Ovary (tissue), 9 donors: ENCODE data around the gene LPIN1. TPM values are rescaled to one million over a fixed set of nuclear protein-coding genes. Genes with fewer than 3 reads are reported as not detected.

ENCODE experiments used
- DNase-seq, 5 donors: peaks; one replicate each; pipeline ENCODE4 v3.0.0-alpha.2; 2019 to 2020
- H3K27ac ChIP-seq, 2 donors: fragments of 200-600 bp; one replicate each; pipeline versions ENCODE4 v1.5.1 to v1.8.0; 2019 to 2022
- H3K27me3 ChIP-seq: fragments of 200-600 bp; one replicate; pipeline ENCODE4 v1.8.0; 2022
- H3K36me3 ChIP-seq: fragments of 200-600 bp; sonication (generic); one replicate; pipeline ENCODE4 v1.5.1; 2019
- H3K4me1 ChIP-seq: one replicate; pipeline ENCODE4 v1.8.1; 2013; ENCODE audit warnings: mild to moderate bottlenecking, moderate library complexity; ENCODE audit not compliant: insufficient read depth
- H3K4me3 ChIP-seq: fragments of 200-600 bp; sonication (generic); one replicate; pipeline ENCODE4 v1.5.1; 2017
- H3K9me3 ChIP-seq, 2 donors: fragments of 200-600 bp in 1 of 2; sonication (generic) in 1 of 2; one replicate each; pipeline versions ENCODE4 v1.5.1 to v1.8.1; 2013 to 2019; ENCODE audit warnings: mild to moderate bottlenecking in 1 of 2, moderate library complexity in 1 of 2
- CTCF ChIP-seq, 3 donors: fragments of 450-650 bp in 2 of 3; fragments of 200-600 bp in 1 of 3; IDR thresholded peaks; one replicate each; pipeline versions ENCODE4 v1.5.1 to v1.8.0; 2016 to 2022; ENCODE audit warnings: antibody characterized with exemption in 3 of 3, mild to moderate bottlenecking in 1 of 3
- EP300 ChIP-seq: sonication (generic); formaldehyde crosslinking; IDR thresholded peaks from one replicate; pipeline ENCODE4 v1.6.1; 2017; ENCODE audit warnings: antibody characterized with exemption
- POLR2A ChIP-seq: fragments of 450-650 bp; IDR thresholded peaks from one replicate; pipeline ENCODE4 v1.6.1; 2017; ENCODE audit warnings: antibody characterized with exemption, mild to moderate bottlenecking, moderate library complexity
- WGBS, 3 donors: extraction: QIAGEN DNeasy Blood & Tissue Kit in 1 of 3; methylation state at CpG; one replicate each; pipeline versions ENCODE4 v1.1.5 to v1.1.7; 2013 to 2017; 5-methylcytosine and 5-hydroxymethylcytosine counted together
- intact Hi-C, 4 donors: fragments of 100-400 bp; cut with DNase I; formaldehyde crosslinking; loops; one replicate each; pipeline versions ENCODE4 v1.11.0 to v1.15.1; 2022 to 2023
- polyA plus RNA-seq, 2 donors: library from polyadenylated mRNA; stranded (reverse); fragments of 200-250 nt in 1 of 2; fragments of 350-450 nt in 1 of 2; fragmentation: Illumina TruSeq in 1 of 2; extraction: RNeasy Lipid Tissue Mini Kit (QIAGEN cat#74804) in 1 of 2; gene quantifications; one replicate each; pipeline ENCODE4 v1.2.3, GENCODE V29; 2013 to 2014
- total RNA-seq, 7 donors: library from RNA; depleted of rRNA in 2 of 7; stranded (reverse); fragments of >200 nt in 2 of 7; fragmentation: NEBNext Ultra II Directional in 3 of 7; extraction: Animal tissue kit (Norgen Biotek cat#: 25700) in 3 of 7; gene quantifications; one replicate each; pipeline versions ENCODE4 v1.1.0 to v1.2.4, GENCODE V29; 2016 to 2023
- donor health status: DM: no; HTN: no; CAD: no; lungs with moderate emphysema.
- donor health status: DM: no; HTN: no; CAD: no.
- donor health status: Bipolar disorder and iron deficiency.
- donor health status: DM: yes; HTN: yes; CAD: no.
- donor health status: DM: no; HTN: no; CAD: no.
- donor health status: DM: yes; HTN: yes; CAD: no.

The LPIN1 gene
- total and polyA plus RNA-seq, 9 donors: 19.9 to 144 (median 50.8) TPM

DNA sequence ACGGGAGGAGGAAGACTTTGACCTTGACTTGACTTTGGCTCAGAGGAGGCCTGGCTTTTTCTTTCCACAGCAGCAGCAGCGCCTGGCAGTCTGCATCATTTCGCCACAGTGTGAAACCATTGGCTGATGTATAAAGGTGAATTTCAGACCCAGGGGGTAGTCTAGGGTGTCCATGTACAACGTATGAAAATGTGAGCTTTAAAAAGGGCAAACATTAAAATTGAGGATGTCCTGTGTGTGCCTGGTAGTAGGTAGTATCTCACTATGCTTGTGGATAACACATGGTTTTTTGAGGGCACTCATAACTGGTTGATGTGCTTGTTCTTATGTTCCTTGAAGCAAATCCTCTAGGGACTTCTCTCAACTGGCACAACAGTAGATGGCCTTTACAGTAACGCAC, 86.1 kb downstream of the LPIN1 start:
- WGBS, 3 donors: 54 to 68% (median 56%) methylated on average over 5 of the region's 5 CpGs
- no peak for TF ChIP-seq CTCF (IDR thresholded peaks at IDR 0.05)
- H3K9me3 ChIP-seq: no peaks in the 10 kb centered on the region
- no peaks in the 10 kb centered on the region for H3K27me3 ChIP-seq
- H3K27ac ChIP-seq: no peak overlapping the region
- H3K4me3 ChIP-seq: no peak overlapping the region
- no peak for DNase-seq
- peaks cover 8% of the 10 kb centered on the region for H3K4me1 ChIP-seq
- no peaks in the 10 kb centered on the region for H3K36me3 ChIP-seq
- intact Hi-C loops: no loop called here

DNA sequence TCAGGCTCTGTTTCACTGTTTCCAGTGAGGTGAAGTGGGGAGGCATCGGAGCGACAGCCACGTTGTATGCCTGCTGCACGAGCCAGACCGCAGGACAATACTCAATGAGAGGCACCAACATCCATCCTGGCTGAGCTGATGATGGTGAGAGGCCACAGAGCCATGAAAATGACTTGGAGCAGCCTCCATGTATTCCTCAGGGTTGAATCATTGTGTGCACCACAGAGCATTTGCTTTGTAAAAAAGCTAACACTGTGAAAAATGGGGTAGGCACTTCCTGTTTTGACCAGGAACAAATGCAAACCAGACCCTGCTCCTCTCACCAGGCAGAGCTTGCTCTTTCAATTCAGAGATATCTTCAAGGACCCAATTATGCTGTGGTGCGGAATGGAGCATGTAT, 87.2 kb downstream of the LPIN1 start:
- no peaks in the 10 kb centered on the region for H3K9me3 ChIP-seq
- intact Hi-C loops: no loop called here
- H3K4me3 ChIP-seq: no peak overlapping the region
- no peak overlapping the region for H3K27ac ChIP-seq
- peaks cover 8% of the 10 kb centered on the region for H3K4me1 ChIP-seq
- no peak for DNase-seq
- no peaks in the 10 kb centered on the region for H3K36me3 ChIP-seq
- TF ChIP-seq CTCF (IDR thresholded peaks at IDR 0.05) (no peak), POLR2A (no peak), EP300 (no peak)
- H3K27me3 ChIP-seq: no peaks in the 10 kb centered on the region
- 91 to 97% (median 93%) methylated on average over 6 of the region's 6 CpGs for WGBS, 3 donors

- H3K9me3 ChIP-seq: no peaks in the 10 kb centered on the region
- H3K27me3 ChIP-seq: no peaks in the 10 kb centered on the region
- intact Hi-C loops: no loop called here
- H3K4me1 ChIP-seq: peaks cover 6% of the 10 kb centered on the region
- DNase-seq: no peak
- H3K36me3 ChIP-seq: no peaks in the 10 kb centered on the region
- no peak overlapping the region for H3K4me3 ChIP-seq
- no peak for TF ChIP-seq CTCF (IDR thresholded peaks at IDR 0.05)
- no peak for TF ChIP-seq POLR2A
- TF ChIP-seq EP300: no peak
- no peak overlapping the region for H3K27ac ChIP-seq
- 95 to 96% (median 96%) methylated on average over 4 of the region's 4 CpGs for WGBS, 3 donors
Observed at GRCh38 chr2:11835403-11835802, 89.0 kb downstream of the LPIN1 start.

DNA sequence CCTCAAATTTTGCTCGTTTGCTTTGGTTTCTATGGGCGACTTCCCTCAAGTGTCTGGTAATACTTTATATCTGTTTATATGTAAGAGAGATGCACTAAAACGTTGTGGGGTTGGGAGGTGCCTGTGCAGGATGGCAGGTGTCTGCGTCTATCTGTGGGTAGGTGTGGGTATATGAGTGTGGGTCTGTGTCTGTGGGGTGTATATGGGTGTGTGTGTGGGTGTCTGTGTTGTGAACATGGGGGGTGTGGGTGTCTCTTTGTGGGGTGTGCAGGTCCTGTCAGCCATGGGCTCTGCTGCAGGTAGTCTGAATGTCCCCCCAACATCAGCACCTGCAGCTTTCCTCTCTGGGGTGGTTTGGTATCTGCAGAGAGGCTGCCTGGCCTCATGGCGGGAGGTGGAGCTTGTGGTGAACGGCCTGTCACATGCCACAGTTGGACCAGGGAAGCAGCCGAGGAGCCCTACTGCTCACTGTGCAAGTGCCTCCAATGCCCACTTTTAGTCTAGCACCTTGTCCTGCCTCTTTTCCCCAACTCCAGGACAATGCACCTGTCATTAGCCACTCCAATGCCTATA, 90.3 kb downstream of the LPIN1 start:
- TF ChIP-seq POLR2A: no peak
- no peak for TF ChIP-seq CTCF (IDR thresholded peaks at IDR 0.05)
- no peak for TF ChIP-seq EP300
- no peak for DNase-seq
- Histone ChIP-seq H3K27me3 (no peaks in the 10 kb centered on the region), H3K4me1 (peaks cover 4% of the 10 kb centered on the region), H3K9me3 (no peaks in the 10 kb centered on the region), H3K36me3 (no peaks in the 10 kb centered on the region), H3K27ac (no peak overlapping the region), H3K4me3 (no peak overlapping the region)
- intact Hi-C loops: no loop called here
- 79 to 88% (median 87%) methylated on average over 7 of the region's 7 CpGs for WGBS, 3 donors
